ENCODE results near the gene RAI14.
"Not testable (repeated sequence)": the region's sequence is repeated elsewhere in the genome, so short reads cannot be mapped to it uniquely, and the experiment has no call there.

RAI14 gene

GRCh38 chr5:34701442-34701841, 45.3 kb downstream of the RAI14 start:
- not testable (repeated sequence) for DNase-seq

GRCh38 chr5:34703767-34704713, 47.9 kb downstream of the RAI14 start:
- no peak for DNase-seq

GRCh38 chr5:34706084-34706483, 50.0 kb downstream of the RAI14 start:
- DNase-seq = no peak

GRCh38 chr5:34707451-34708107, 51.5 kb downstream of the RAI14 start:
- no peak for DNase-seq

- DNase-seq = no peak
These were observed 52.6 kb downstream of the RAI14 start for GRCh38 chr5:34708777-34709176.

GRCh38 chr5:34709861-34710673, 53.9 kb downstream of the RAI14 start:
- no peak for DNase-seq

- no peak for DNase-seq
These were observed 56.4 kb downstream of the RAI14 start for GRCh38 chr5:34712565-34712964.

- DNase-seq = no peak
These were observed 59.6 kb downstream of the RAI14 start for GRCh38 chr5:34715711-34716110.

- DNase-seq = no peak
These were observed 60.9 kb downstream of the RAI14 start for GRCh38 chr5:34716986-34717385.

GRCh38 chr5:34717426-34718327, 61.5 kb downstream of the RAI14 start:
- no peak for DNase-seq

GRCh38 chr5:34718516-34718915, 62.4 kb downstream of the RAI14 start:
- DNase-seq = no peak

GRCh38 chr5:34719029-34719428, 62.9 kb downstream of the RAI14 start:
- DNase-seq = no peak

- no peak for DNase-seq
These were observed 65.2 kb downstream of the RAI14 start for GRCh38 chr5:34721327-34721726.

GRCh38 chr5:34722183-34722582, 66.1 kb downstream of the RAI14 start:
- DNase-seq = no peak

GRCh38 chr5:34724741-34725140, 68.6 kb downstream of the RAI14 start:
- no peak for DNase-seq

- DNase-seq = not testable (repeated sequence)
These were observed 71.1 kb downstream of the RAI14 start for GRCh38 chr5:34727166-34727749.

- no peak for DNase-seq
These were observed 72.1 kb downstream of the RAI14 start for GRCh38 chr5:34728236-34728635.

- DNase-seq = no peak
These were observed 75.5 kb downstream of the RAI14 start for GRCh38 chr5:34731435-34732232.

GRCh38 chr5:34734326-34734725, 78.2 kb downstream of the RAI14 start:
- no peak for DNase-seq

- no peak for DNase-seq
These were observed 79.6 kb downstream of the RAI14 start for GRCh38 chr5:34735491-34736426.
